Fibroblast of skin of left quadriceps (primary cell): Measurements from ENCODE around the gene HSFX4.
A peak's percentile ranks its signal among the peaks of the same experiment; 100 is the strongest.
"Not testable (repeated sequence)": the region's sequence is repeated elsewhere in the genome, so short reads cannot be mapped to it uniquely, and the experiment has no call there.

Source experiments
- DNase-seq, 2 experiments: peaks; one replicate each; pipeline ENCODE4 v3.0.0-alpha.2; 2013; ENCODE audit warnings: low read depth in 2 of 2

Gene HSFX4

DNA sequence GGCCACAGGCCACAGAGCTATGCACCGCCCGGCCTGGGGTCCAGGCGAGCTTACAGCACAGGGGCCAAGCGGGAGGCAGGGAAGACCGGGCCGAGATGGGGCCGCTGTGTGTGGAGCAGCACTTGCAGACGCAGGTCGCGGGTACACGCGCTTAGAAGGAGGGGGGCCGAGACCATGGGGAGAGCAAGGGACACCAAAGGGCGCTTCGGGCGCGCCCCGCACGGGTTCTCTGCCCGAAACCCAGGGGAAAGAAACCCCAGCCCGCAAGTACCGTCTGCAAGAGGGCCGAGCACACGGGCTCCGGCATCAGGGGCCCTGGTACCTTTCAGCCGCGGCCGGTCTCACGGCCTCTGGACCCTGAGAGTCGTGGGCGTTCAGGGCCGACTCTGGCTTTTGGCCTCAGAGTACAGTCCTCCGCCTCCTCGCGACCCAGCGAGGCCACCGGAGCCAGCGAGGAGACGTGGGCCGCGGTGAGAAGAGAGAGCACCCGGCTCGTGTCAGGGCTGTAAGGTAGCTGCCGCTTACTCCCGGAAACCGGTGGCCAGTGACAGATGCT lies 8.6 kb downstream of the HSFX4 start:
- no peak for DNase-seq

DNA sequence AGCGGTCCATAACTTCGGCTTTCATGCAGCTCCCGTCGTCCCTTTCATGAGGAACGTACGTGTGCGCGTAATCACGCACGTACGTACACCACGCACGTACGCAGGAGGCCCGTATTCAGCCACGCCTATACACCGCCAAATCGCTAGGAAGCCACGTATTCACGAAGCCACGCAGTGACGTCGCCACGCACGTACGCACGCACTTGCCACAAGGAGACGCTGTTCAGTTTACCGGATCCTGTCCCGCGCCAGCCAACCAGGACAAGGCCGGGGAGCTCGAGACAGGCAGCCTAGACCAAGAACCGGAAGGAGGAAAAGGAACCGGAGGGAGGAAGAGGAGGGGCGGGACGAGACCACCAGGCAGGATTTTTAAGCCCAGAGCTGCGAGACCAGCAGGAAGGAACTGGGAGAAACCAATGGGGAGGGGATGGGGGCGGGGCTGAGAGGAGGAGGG lies 9.1 kb downstream of the HSFX4 start, which contains the start of gene EOLA2:
TSS of gene EOLA2 (minus strand) at position 65 of the 454 bp plus-strand sequence. CDS start 4,617 bp downstream, outside the sequence.
- peak; percentile 96 to 97 for DNase-seq

DNA sequence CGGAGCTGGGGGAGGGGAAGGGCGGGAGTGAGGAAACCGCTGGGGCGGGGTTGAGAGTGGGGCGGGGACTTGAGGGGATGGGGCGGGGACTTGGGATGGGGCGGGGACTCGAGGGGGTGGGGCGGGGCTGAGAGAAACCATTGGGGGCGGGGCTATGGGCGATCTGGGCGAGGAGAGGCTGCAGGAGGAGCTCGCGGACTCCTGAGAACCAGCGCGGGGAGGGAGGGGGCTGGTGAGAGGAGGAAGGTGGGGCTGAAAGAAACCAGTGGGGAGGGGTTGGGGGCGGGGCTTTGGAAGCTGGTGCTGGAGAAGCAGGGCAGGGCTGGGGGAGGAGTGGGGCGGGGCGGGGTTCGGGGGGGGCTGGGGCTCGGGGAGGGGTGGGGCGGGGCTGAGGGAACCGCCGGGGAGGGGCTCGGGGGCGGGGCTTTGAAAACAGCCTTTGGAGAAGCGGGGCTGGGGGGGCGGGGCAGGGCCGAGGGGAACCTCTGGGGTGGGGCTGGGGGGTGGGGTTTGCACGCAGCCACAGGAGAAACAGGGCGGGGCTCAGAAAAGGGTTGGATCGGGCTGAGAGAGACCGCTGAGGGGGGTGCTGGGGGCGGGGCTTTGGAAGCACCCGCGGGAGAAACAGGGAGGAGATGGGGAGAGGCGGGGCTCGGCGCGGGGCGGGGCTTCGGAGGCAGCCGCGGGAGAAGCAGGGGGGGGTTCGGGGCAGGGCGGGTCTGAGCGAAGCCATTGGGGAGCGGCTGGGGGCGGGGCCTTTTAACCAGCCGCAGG lies 9.7 kb downstream of the HSFX4 start:
- peak; percentile 83 to 87 for DNase-seq

DNA sequence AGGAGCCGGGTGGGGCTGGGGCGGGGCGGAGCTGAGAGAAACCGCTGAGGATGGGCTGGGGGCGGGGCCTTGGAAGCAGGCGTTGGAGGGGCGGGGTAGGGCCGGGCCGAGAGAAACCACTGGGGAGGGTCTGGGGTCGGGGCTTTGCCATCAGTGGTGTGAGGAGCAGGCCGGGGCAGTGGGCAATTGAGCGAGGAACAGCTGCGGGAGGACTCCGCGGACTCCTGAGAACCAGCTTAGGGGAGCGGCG lies 10.2 kb downstream of the HSFX4 start:
- DNase-seq, result no peak

DNA sequence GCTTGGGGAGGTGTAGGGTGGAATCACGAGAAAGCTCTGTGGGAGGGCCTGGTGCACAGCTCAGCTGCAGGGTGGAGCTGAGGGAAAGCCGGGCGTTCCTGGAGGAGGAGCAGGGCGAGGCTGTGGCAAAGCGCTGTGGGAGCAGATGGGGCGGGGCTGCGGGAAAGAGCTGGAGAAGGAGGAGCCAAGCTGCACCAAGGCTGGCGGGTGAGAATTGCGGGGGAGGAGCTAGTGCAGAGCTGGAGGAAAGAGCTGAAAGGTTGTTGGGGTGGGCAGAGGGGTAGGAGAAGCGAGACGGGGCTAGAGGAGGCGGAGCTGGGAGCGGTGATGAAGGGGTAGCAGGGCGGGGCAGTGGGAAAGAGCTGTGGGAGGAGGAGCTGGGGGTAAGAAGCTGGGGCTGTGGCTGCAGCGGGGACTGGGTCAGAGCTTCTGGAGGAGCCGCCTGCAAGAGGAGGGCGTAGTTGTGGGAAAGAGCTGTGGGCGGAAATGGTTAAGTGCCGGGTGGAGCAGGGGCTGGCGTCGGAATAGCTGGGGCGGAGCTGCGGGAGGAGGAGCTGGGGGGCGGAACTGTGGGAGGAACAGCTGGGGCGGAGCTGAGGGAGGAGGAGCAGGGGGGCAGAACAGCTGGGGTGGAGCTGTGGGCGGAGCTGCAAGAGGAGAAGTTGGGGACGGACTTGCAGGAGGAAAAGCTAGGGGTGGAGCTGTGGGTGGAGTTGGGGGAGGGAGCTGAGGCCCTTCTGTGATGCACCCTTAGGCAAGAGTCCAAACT lies 10.7 kb downstream of the HSFX4 start:
- DNase-seq, result peak; percentile 93 to 94

DNA sequence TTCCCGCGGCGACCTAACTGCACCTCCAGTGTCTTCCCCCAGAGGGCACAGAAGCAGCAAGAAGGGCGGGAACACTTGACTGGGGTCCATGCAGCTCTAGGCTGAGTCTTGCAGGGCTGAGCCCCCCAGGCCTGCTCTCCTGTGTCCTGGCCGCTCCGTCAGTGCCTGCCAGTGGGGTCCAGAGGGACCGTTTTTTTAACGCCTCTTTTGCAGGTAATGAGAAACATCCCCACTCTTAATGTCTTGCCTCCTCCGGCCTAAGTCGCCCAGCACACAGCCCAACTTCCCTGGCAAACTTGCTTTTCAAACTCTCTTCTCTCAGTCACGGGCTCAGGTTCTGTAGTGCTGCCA lies 11.3 kb downstream of the HSFX4 start:
- not testable (repeated sequence) for DNase-seq

DNA sequence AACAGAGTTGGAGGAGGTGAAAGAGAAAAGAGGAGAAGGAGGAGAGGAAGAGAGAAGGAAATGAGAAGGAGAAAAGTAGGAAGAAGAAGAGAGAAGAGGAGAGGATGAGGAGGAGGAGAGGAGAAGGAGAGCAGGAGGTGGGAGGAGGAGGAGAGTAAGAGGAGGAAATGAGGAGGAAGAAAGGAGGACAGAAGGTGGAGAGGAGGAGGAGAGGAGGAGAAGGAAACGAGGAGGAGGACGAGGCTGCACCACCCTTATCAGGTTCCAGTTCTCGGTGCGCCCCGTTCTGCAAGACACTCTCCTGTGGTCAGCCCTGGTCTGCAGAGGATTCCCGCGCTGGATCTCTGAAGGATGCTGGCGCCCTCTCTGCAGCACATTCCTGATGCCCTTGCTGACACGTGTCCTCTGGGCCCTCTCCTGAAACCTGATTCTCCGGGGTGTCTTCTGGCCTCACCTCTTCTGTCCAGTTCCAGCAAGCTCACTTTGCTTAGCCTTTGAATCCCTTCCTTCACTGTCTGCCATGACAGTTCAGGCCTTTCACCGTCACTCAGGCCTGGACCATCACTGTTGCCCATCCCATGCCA lies 15.8 kb downstream of the HSFX4 start:
- not testable (repeated sequence) for DNase-seq

DNA sequence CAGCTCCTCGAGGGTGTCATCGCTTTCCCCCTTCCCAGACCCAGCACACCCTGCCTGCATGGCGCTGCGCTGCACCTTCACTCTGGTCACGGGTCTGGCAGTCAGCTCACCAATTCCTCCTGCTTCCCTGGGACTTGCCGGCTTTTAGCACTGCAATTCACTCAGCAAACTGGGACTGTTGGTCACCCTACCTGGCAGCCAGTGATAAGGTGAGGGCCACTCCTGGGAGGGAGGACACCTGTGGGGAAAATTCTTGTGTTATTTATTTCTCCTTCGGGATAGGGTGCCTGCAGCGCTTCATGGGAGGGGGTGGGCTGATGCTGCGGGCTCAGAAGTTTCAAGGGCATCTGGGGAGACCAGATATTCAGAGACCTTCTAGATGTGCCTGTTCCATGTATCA lies 16.4 kb downstream of the HSFX4 start:
- DNase-seq, result not testable (repeated sequence)

DNA sequence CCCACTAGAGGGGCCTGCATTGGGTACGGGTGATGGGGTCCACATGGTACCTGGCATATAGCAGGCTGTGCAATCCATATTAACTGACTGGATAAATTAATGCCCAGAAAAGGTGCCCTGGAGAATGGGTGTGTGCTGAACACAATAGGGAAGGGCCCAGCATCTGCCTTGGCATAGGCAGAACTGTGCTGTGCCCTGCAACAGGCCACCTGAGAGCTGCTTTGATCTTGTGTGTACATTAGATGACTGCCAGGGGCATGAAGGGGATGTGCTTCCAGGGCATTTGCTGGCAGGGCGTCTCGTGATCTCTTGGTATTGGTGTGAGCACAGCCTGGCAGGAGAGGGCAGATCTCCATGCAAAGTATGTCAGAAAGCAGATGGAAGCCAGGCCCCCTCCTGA lies 17.6 kb downstream of the HSFX4 start:
- DNase-seq, result not testable (repeated sequence)

DNA sequence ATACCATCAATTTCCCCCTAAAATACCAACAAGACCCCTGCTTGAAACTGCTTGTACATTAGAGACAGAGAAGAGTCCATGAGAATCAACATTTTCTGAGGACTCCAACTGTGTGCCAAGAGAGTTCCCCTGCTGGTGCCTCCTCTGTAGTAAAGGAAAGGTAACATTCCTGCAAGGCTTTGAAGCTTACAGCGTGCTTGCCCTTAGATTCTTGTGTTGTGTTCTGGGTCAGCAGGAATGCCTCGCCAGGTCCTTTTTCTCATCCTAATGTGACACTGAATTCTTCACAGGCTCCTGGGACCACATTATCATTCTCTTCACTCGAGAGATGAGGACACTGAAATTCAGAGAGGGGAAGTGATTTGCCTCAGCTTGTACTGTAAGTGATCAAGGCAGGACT lies 18.6 kb downstream of the HSFX4 start:
- DNase-seq, result no peak

DNA sequence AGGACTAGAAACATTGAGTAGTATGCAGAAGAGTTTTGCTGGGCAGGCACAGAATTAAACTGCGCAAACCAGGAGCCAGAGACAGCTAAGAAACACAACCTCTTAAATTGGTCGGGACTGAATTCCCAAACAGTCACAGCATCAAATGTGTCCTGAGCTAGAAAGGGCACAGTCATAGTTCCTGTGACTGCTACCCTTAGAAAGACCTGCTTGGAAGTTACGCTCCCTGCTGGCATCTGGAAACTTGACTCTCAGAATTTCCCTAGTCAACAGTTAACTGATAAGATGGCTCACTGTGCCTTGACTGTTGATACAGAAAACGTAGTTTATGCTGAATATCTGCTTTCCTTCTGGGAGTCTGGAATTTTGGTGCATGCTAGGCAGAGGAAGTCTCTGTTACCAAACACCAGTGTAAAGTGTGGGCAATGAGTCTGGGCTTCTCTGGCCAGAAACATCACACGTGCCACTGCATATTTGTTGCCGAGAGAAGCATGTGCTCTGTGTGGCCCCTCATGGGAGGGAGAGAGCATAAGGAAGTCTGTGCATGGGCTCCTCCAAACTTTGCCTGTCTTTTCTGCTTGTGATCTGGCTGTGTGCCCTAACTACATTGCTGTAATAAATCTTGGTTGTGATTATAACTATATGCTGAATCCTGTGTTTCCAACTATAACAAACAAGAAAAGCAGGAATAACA lies 20.5 kb downstream of the HSFX4 start:
- DNase-seq, result no peak

DNA sequence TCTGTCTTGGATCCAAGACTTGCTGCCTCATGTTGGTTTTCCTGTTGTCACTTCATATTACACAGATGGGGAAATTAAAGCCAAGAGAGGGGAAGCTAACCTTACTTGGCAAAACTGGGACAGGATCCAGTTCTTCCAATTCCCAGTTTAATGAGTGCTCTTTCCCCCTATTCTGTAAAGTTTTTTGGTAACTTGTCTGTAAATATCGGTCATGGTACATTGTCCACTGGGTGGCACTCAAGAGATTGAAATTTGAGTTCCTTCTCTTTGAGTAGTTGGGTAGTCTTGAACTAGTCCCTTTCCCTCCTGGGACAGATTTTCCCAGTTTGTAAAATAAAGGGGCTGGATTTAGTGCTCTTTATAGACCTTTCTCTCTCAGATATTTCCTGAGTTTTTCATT lies 21.3 kb downstream of the HSFX4 start:
- peak; percentile 20 to 32 for DNase-seq

DNA sequence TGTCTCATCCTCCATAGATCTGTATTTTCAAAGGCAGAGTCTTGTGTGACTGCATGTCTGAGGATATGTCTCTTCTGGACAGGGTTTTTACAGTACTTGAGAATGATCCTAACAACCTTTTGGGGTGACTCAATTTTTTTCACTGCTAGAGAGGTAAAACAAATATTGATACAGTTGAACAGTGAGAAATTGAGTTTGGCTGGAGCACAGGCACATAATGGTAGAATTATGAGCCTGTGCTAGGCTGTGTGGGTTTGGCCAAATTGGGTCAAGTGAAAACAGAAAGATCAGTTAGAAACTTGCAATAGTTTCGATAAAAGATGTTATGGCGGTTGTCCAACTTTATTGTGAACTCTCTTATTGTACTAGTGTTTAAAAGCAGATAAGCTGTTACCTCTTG lies 32.2 kb downstream of the HSFX4 start:
- no peak for DNase-seq

DNA sequence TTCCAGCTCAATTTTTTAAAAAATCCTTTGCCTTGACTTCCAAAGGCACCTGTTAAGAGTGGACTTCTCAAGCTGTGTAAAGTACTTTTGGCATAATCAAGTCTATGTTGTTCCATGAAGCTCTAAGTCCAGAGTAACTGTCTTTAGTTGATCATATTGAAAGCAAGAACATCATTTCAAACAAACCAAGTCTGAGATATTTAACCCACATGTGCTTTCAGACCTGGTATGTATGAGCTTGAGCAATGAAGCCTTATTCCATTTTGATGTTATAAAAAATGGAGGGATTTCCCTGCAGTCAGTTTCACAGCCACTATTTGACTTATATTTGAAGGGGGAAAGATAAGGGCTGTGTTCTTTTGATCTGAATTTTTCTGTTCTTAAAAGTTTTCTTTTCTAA lies 32.6 kb downstream of the HSFX4 start:
- DNase-seq, result no peak

DNA sequence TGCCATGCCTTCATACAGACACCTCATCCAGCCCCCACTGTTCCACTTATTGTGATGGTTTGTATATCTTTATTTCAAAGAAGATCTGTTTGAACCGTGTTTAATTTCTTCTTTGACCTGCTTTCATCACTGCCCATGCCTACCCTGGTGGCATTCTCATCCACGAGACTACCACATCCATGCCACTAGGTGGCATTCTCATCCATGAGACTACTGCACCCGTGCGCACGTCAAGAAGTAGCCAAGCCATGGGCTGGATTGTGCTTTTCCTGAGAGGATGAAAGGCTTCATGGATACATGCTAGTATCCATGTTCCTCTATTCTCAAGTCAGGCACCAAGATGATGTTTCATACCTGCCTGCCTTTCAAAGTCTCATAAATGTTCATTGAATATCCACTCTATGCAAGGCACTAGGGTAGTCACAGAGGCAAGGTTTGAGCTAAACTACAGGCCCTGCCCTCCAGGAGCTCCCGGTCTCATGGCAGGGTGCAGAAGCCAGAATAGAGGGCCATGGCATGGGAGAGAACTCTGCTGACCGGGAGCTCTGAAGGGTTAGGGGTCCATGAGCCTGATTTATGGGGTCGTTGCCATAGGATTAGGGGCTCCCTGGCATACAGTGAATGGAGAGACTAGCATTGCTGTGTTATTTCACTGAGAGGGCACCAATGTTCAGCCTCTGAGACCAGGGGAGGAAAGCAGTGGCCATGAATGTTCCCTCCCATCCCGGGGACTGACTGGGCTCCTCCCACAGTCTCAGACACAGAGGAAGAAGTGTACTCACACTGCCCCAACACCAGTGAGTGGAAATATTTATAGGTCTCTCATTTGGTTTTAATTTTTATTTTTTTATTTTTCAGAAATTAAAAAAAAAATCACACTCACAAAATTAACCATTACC lies 33.7 kb downstream of the HSFX4 start:
- peak; percentile 39 to 42 for DNase-seq

DNA sequence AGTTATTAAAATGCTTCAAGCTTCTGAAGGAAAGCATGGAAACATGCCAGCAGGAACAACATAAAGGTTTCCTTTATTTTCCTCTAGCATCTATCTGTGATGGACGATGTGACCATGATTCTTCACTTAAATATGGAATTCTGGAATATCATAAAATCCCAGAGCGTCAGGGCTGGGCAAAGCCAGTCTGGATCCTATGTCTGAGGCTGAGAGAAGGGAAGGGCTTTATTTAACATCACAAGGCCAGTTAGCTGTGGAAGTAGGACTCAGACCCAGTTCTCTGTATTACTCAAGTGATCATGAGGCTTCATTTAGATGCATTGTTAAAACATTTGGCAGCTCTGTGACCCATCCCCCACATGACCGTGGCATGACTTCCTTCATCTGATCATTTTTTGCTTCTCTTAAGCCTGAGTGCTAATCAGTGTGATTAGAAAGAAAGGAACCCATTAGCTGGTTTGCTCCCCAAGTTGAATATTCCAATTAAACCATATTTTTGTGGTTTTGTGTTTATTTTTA lies 49.8 kb downstream of the HSFX4 start:
- no peak for DNase-seq
